ENCODE measurements around the gene MFAP2. TPM values are rescaled to one million over a fixed set of nuclear protein-coding genes. Genes with fewer than 3 reads are reported as not detected.

MFAP2 gene
- total RNA-seq, 1 donor from 2014 or later = 260 TPM

DNA sequence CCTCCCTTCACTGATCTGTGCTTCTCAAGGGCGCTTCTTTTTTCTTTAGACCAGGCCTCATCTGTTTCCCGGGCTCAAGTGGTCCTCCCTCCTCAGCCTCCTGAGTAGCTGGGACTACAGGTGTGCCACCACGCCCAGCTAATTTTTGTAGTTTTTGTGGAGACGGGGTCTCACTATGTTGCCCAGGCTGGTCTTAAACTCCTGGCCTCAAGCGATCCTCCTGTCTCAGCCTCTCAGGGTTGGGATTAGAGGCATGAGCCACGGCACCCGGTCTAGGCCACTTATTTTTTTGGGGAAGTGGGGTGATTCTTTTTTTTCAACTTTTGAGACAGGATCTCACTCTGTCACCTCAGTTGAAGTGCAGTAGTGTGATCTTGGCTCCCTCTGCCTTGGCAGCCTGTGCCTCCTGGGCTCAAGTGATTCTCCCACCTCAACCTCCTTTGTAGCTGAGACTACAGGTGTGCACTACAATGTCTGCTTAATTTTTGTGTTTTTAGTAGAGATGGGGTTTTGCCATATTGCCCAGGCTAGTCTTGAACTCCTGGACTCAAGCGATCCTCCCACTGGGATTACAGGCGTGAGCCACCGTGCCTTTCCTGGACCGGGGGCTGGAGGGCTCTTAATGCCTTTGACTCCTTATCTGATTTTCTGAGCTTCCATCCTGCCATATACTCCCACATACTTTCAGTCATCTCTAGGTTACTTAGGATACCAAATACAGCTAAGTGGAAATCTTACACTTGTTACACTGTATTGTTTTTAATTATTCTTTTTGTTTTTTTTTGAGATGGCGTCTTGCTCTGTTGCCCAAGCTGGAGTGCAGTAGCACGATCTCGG lies 18.9 kb downstream of the MFAP2 start:
- no peaks in the 10 kb centered on the region for H3K9me3 Mint-ChIP-seq (ENCODE audit: low read depth)
- H3K27me3 Mint-ChIP-seq (ENCODE audit: low read depth) = no peaks in the 10 kb centered on the region
- DNase-seq (ENCODE audit: low spot score) = no peak
- H3K4me1 Mint-ChIP-seq (ENCODE audit: low read depth) = peaks cover 43% of the 10 kb centered on the region
- peaks cover 2% of the 10 kb centered on the region for H3K36me3 Mint-ChIP-seq (ENCODE audit: low read depth)
- H3K4me3 Mint-ChIP-seq (ENCODE audit: unreplicated experiment) = peak overlapping the region; percentile 71
- H3K27ac Mint-ChIP-seq (ENCODE audit: unreplicated experiment) = peak overlapping the region; percentile 59
- no peak for TF ChIP-seq CTCF (IDR thresholded peaks at IDR 0.05)

DNA sequence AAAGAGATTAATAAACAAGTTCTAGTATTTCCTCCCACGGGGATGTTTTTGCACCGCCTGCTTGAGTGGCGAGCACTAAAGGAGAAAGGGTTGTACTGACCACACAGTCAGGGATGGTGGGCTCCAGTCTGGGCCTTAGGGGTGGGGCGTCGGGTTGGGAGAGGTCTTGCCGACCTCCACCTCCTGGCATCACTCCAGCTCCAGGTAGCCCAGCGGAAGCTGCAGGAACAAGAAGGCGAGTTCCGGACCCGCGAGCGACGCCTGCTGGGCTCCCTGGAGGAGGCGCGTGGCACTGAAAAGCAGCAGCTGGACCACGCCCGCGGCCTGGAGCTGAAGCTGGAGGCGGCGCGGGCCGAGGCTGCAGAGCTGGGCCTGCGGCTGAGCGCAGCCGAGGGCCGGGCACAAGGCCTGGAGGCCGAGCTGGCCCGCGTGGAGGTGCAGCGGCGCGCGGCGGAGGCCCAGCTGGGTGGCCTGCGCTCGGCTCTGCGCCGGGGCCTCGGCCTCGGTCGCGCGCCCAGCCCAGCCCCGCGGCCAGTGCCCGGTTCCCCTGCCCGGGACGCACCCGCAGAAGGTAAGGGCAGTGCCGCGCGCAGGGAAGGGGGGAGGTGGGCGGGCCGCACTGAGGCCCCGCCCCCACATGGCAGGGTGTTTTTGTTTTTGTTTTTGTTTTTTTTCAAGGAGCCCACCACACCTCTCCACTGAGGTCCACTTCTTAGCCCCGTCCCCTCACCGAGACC lies 19.7 kb downstream of the MFAP2 start:
- peak overlapping the region; percentile 45 for H3K27ac Mint-ChIP-seq (ENCODE audit: unreplicated experiment)
- no peaks in the 10 kb centered on the region for H3K27me3 Mint-ChIP-seq (ENCODE audit: low read depth)
- peak overlapping the region; percentile 71 for H3K4me3 Mint-ChIP-seq (ENCODE audit: unreplicated experiment)
- peaks cover 2% of the 10 kb centered on the region for H3K36me3 Mint-ChIP-seq (ENCODE audit: low read depth)
- no peak for DNase-seq (ENCODE audit: low spot score)
- TF ChIP-seq CTCF (IDR thresholded peaks at IDR 0.05) = peak; percentile 88
- peaks cover 36% of the 10 kb centered on the region for H3K4me1 Mint-ChIP-seq (ENCODE audit: low read depth)
- H3K9me3 Mint-ChIP-seq (ENCODE audit: low read depth) = no peaks in the 10 kb centered on the region

DNA sequence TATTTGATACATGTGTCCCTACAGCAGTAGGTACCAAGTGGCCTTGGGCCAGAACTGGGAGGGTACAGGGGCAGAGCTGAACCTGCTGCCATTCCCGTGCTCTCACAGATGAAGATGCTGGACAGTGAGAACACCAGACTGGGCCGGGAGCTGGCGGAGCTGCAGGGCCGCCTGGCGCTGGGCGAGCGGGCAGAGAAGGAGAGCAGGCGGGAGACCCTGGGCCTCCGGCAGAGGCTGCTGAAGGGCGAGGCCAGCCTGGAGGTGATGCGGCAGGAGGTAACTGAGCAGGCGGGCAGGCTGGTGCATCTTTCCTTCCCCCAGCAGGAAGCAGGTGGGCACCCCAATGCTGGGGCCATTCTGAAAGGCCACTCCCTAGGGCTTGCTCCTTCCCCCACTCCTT lies 21.9 kb downstream of the MFAP2 start:
- Mint-ChIP-seq H3K4me1 (ENCODE audit: low read depth) (peaks cover 19% of the 10 kb centered on the region), H3K9me3 (ENCODE audit: low read depth) (no peaks in the 10 kb centered on the region), H3K36me3 (ENCODE audit: low read depth) (no peaks in the 10 kb centered on the region), H3K4me3 (ENCODE audit: unreplicated experiment) (no peak overlapping the region), H3K27ac (ENCODE audit: unreplicated experiment) (no peak overlapping the region), H3K27me3 (ENCODE audit: low read depth) (no peaks in the 10 kb centered on the region)
- DNase-seq (ENCODE audit: low spot score) = no peak
- no peak for TF ChIP-seq CTCF (IDR thresholded peaks at IDR 0.05)

GRCh38 chr1:16957731-16958130 lies 22.7 kb downstream of the MFAP2 start:
- Mint-ChIP-seq H3K27me3 (ENCODE audit: low read depth) (no peaks in the 10 kb centered on the region), H3K4me1 (ENCODE audit: low read depth) (peaks cover 15% of the 10 kb centered on the region), H3K4me3 (ENCODE audit: unreplicated experiment) (no peak overlapping the region), H3K9me3 (ENCODE audit: low read depth) (no peaks in the 10 kb centered on the region), H3K27ac (ENCODE audit: unreplicated experiment) (no peak overlapping the region), H3K36me3 (ENCODE audit: low read depth) (no peaks in the 10 kb centered on the region)
- no peak for TF ChIP-seq CTCF (IDR thresholded peaks at IDR 0.05)
- no peak for DNase-seq (ENCODE audit: low spot score)

DNA sequence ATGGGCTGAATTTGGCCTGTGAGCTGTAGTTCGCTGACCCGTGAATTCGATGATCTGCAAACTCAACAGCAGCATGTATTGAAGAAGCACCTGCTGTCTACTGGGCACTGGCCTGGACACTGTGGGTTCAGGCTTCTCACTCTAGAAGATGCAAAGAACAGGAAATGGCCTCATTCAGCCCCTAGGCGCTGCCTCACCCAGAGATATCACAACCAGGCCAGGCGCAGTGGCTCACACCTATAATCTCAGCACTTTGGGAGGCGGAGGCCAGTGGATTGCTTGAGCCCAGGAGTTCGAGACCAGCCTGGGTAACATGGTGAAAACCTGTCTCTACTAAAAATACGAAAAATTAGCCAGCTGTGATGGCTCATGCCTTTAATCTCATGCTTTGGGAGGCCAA lies 23.6 kb downstream of the MFAP2 start:
- H3K27ac Mint-ChIP-seq (ENCODE audit: unreplicated experiment) = no peak overlapping the region
- H3K27me3 Mint-ChIP-seq (ENCODE audit: low read depth) = no peaks in the 10 kb centered on the region
- no peak for DNase-seq (ENCODE audit: low spot score)
- no peak overlapping the region for H3K4me3 Mint-ChIP-seq (ENCODE audit: unreplicated experiment)
- H3K4me1 Mint-ChIP-seq (ENCODE audit: low read depth) = peaks cover 13% of the 10 kb centered on the region
- no peaks in the 10 kb centered on the region for H3K36me3 Mint-ChIP-seq (ENCODE audit: low read depth)
- H3K9me3 Mint-ChIP-seq (ENCODE audit: low read depth) = no peaks in the 10 kb centered on the region
- TF ChIP-seq CTCF (IDR thresholded peaks at IDR 0.05) = no peak

All from chondrocyte (in vitro differentiated cells).